ENCODE measurements around the gene PIGQ.
A peak's percentile ranks its signal among the peaks of the same experiment; 100 is the strongest.

PIGQ gene

DNA sequence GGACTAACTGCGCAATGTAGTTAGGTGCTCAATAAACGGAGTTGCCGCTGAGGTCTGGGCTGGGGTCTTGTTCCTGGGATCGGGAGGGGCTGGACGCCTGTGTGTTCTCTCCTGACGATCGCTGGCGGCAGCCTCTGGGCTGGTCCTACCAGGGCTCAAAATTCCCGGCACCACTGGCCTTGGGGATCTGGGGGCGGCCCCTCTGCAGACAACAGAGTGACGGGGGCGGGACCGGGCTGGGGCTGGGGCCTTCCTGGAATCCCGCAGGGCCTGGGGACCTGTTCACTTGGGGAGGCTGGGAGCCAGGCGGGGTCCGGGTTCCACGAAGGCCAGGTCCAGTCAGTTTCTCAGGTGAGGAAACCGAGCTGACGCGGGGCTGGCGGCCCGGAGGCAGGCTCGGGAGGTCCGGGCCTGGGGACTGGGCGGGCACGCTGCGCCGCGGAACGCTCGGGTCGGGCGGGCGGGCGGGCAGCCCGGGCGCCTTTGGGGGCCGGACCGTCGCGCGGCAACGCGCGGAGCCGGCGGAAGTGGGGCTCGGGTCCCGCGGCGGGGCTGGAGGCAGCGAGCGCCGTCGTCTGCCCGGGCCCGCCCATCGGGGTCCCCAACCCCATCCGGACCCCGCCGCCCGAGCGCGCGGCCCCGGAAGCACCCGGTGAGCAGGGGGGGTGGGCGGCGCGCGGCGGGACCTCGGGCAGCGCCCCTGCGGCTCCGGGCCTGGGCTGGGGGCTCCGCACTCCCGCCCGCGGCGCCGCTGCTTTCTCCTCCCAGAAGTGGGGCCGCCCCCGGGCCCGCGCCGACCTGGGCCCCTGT is at the start of gene PIGQ:
Gene PIGQ, plus strand, starts transcription at position 524 of the 810 bp plus-strand sequence. CDS start 4,107 bp downstream, outside the sequence.
- Histone ChIP-seq H3K9ac (ENCODE audit: low read length) (peak within 1 kb of the TSS; percentile 40), H3K4me3 (ENCODE audit: low read length) (peak within 1 kb of the TSS; percentile 67), H3K36me3 (ENCODE audit: control insufficient read depth, insufficient read depth, low read length) (no peaks in the 10 kb centered on the region), H3K27ac (ENCODE audit: low read depth, low read length) (peak within 1 kb of the TSS; percentile 80), H3K27me3 (ENCODE audit: control insufficient read depth, insufficient read depth, low read length) (no peaks in the 10 kb centered on the region), H3K4me1 (ENCODE audit: control insufficient read depth, insufficient read depth, low read length) (peaks cover 8% of the 10 kb centered on the region)

- Histone ChIP-seq H3K9ac (ENCODE audit: low read length) (no peak overlapping the region), H3K36me3 (ENCODE audit: control insufficient read depth, insufficient read depth, low read length) (peaks cover 11% of the 10 kb centered on the region), H3K4me1 (ENCODE audit: control insufficient read depth, insufficient read depth, low read length) (peaks cover 1% of the 10 kb centered on the region), H3K27me3 (ENCODE audit: control insufficient read depth, insufficient read depth, low read length) (no peaks in the 10 kb centered on the region), H3K4me3 (ENCODE audit: low read length) (no peak overlapping the region), H3K27ac (ENCODE audit: low read depth, low read length) (no peak overlapping the region)
Observed at GRCh38 chr16:520847-521246, 48.9 kb upstream of the PIGQ start.

DNA sequence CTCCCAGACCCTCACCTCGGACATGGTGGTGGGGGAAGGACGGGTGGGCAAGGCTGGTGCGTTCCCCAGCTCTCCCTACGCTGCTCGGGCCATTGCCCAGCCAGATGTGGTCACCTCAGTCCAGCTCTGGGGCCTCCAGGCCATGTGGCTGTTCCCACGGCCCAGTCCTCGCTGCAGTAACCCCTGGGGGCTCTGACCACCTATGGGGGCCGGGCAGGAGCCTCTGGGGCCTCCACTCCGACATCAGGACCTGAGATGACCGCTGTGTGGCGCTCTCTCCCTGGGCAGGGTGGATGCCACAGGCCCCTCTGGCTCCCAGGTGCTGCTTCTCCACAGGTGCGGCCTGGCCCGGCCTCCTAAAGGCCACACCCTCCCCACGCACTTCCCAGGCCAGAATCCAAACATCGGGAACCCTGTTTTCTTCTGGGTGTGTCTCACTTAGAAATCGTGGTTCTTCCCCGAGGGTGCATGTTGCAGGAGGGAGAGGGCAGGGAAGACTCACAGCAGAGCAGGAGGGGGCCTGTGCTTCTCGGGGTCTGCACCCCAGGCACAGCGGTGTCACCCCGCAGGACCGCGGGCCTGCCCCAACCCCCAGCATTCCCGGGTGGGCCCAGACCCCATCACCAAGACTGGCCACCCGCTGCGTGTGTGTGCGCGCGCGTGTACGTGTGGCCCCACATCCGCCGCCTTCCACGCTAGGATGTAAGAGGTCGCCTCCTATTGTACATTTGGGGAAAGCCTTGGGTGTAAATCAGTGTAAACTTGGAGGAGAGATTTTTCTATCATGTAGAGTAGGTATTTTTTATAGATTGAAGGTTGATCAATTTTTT is 48.2 kb upstream of the PIGQ start:
- no peak overlapping the region for H3K27ac ChIP-seq (ENCODE audit: low read depth, low read length)
- no peak overlapping the region for H3K4me3 ChIP-seq (ENCODE audit: low read length)
- H3K27me3 ChIP-seq (ENCODE audit: control insufficient read depth, insufficient read depth, low read length), result no peaks in the 10 kb centered on the region
- peaks cover 8% of the 10 kb centered on the region for H3K4me1 ChIP-seq (ENCODE audit: control insufficient read depth, insufficient read depth, low read length)
- no peak overlapping the region for H3K9ac ChIP-seq (ENCODE audit: low read length)
- peaks cover 11% of the 10 kb centered on the region for H3K36me3 ChIP-seq (ENCODE audit: control insufficient read depth, insufficient read depth, low read length)

DNA sequence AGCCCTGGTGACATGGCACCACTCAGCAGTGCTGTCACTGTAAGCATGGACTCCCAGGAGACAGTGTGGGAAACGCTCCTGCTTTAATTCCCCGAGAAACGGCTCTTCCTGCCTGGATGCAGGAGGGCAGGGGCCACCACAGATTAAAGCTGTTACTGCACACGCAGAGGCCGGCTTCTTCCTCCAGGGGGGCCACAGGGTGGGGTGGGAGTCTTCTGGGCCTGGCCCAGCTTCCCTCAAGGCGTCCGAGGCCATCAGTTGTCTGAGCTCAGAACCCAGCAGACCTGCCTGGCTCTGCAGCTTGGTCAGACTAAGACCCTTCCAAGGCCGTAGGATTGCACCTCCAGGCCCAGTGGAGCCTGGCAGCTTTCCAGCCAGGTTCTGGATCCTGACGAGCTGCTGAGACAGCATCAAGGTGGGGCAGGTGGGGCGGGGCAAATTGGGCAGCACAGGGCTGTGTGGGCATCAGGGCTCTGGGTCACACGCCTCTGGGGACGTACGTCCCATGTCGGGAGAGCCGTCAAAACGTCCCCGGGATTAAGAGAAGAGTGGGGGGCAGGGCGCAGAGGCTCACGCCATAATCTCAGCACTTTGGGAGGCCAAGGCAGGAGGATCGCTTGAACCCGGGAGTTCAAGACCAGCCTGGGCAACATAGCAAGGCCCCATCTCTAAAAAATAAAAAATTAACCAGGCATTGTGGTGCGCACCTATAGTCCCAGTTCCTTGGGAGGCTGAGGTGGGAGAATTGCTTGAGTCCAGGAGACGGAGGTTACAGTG is 47.3 kb upstream of the PIGQ start:
- Histone ChIP-seq H3K4me1 (ENCODE audit: control insufficient read depth, insufficient read depth, low read length) (peaks cover 8% of the 10 kb centered on the region), H3K4me3 (ENCODE audit: low read length) (no peak overlapping the region), H3K9ac (ENCODE audit: low read length) (no peak overlapping the region), H3K27ac (ENCODE audit: low read depth, low read length) (no peak overlapping the region), H3K27me3 (ENCODE audit: control insufficient read depth, insufficient read depth, low read length) (no peaks in the 10 kb centered on the region), H3K36me3 (ENCODE audit: control insufficient read depth, insufficient read depth, low read length) (peaks cover 11% of the 10 kb centered on the region)

- no peak overlapping the region for H3K9ac ChIP-seq (ENCODE audit: low read length)
Observed at GRCh38 chr16:523097-523741, 46.5 kb upstream of the PIGQ start.

DNA sequence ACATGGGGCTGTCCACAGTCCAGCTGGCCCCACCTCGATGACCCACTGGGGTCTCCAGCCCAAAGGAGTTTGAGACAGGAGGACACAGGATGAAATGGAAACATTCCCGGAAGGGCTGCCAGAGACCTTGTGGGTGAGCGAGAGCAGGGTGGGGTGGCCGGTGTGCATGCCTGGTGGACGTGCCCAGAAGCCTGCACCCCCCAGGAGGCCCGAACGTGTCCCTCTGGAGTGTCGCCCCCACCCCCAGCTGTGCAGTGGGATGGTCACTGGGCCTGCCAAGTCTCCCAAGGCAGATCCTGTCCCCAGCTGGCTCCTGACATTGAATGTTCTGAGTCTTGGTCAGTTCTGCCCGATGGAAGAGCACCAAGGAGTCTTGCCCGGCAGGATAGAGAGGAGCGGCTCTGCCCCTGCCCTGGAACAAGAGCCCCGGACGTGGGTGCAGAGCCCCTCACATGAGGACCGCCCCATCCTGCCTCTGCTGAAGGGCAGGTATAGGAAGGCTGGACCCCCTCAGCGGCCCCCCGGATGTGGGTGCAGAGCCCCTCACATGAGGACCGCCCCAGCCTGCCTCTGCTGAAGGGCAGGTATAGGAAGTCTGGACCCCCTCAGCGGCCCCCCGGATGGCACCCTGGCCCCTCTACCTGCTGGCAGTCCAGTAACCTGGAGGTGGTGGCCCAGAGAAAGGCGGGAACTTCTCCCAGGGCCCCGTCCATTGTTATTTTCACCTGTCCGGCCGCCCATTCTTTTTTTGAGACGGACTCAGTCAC is 45.3 kb upstream of the PIGQ start:
- H3K9ac ChIP-seq (ENCODE audit: low read length), result no peak overlapping the region

More at GRCh38 chr16:523097-523741, 46.5 kb upstream of the PIGQ start:
- Histone ChIP-seq H3K27ac (ENCODE audit: low read depth, low read length) (no peak overlapping the region), H3K27me3 (ENCODE audit: control insufficient read depth, insufficient read depth, low read length) (no peaks in the 10 kb centered on the region), H3K36me3 (ENCODE audit: control insufficient read depth, insufficient read depth, low read length) (peaks cover 11% of the 10 kb centered on the region), H3K4me1 (ENCODE audit: control insufficient read depth, insufficient read depth, low read length) (peaks cover 8% of the 10 kb centered on the region), H3K4me3 (ENCODE audit: low read length) (no peak overlapping the region)

DNA sequence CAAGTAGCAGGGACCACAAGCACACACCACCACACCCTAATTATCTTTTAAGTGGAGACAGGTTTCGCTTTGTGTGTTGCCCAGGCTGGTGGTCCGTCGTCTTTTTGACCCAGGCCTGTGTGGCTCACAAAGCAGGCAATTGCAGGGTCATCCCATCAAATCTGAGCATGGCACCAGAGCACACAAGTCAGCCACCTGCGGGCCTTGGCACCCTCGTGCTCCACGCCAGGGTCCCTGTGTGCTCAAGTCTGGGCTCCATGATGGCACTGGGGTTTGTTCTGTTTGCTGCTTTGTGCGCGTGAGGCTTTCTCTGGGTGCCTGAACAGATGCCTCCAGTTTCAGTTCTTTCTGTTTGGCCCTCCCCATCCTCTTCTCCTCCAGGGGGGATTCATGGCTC is 44.6 kb upstream of the PIGQ start:
- Histone ChIP-seq H3K9ac (ENCODE audit: low read length) (no peak overlapping the region), H3K27me3 (ENCODE audit: control insufficient read depth, insufficient read depth, low read length) (no peaks in the 10 kb centered on the region), H3K4me1 (ENCODE audit: control insufficient read depth, insufficient read depth, low read length) (peaks cover 17% of the 10 kb centered on the region), H3K27ac (ENCODE audit: low read depth, low read length) (no peak overlapping the region), H3K4me3 (ENCODE audit: low read length) (no peak overlapping the region), H3K36me3 (ENCODE audit: control insufficient read depth, insufficient read depth, low read length) (peaks cover 4% of the 10 kb centered on the region)

More for the DNA sequence above, 45.3 kb upstream of the PIGQ start:
- no peak overlapping the region for H3K27ac ChIP-seq (ENCODE audit: low read depth, low read length)
- H3K4me1 ChIP-seq (ENCODE audit: control insufficient read depth, insufficient read depth, low read length), result peaks cover 17% of the 10 kb centered on the region
- H3K27me3 ChIP-seq (ENCODE audit: control insufficient read depth, insufficient read depth, low read length), result no peaks in the 10 kb centered on the region
- no peak overlapping the region for H3K4me3 ChIP-seq (ENCODE audit: low read length)
- H3K36me3 ChIP-seq (ENCODE audit: control insufficient read depth, insufficient read depth, low read length), result peaks cover 8% of the 10 kb centered on the region

DNA sequence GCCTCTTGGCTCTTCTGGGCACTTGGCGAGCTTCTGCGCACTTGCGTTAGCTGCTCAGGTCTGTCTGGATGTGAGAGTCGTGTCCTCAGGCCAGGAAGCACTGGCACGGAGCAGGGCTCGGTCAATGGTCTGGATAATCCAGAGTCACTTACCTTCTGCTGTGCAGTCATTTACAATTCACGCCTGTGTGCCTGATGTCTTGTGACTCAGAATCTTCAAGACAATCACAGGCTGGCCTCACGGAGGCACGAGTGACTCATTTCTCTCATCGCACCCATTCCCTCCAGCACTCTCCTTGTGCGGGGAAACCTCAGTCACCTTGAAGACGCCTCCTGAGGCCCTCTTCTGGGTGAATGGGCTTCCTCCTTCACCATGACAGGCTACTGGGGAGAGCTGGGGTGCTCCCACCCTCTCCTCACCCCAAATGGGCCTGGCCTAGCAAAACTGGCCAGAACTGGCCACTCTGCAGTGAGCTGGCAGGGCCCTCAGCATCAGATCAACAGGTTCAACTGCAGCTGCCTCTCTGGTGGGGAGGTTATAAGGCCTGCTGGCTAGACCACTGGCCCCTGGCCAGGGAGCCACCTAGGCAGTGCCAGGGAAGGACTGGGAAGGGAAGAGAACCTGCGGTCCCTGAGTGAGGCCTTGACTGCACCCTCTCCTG is 44.1 kb upstream of the PIGQ start:
- no peak overlapping the region for H3K27ac ChIP-seq (ENCODE audit: low read depth, low read length)
- H3K4me1 ChIP-seq (ENCODE audit: control insufficient read depth, insufficient read depth, low read length), result peaks cover 17% of the 10 kb centered on the region
- no peak overlapping the region for H3K9ac ChIP-seq (ENCODE audit: low read length)
- H3K36me3 ChIP-seq (ENCODE audit: control insufficient read depth, insufficient read depth, low read length), result peaks cover 1% of the 10 kb centered on the region
- H3K27me3 ChIP-seq (ENCODE audit: control insufficient read depth, insufficient read depth, low read length), result no peaks in the 10 kb centered on the region
- H3K4me3 ChIP-seq (ENCODE audit: low read length), result peak overlapping the region; percentile 84

DNA sequence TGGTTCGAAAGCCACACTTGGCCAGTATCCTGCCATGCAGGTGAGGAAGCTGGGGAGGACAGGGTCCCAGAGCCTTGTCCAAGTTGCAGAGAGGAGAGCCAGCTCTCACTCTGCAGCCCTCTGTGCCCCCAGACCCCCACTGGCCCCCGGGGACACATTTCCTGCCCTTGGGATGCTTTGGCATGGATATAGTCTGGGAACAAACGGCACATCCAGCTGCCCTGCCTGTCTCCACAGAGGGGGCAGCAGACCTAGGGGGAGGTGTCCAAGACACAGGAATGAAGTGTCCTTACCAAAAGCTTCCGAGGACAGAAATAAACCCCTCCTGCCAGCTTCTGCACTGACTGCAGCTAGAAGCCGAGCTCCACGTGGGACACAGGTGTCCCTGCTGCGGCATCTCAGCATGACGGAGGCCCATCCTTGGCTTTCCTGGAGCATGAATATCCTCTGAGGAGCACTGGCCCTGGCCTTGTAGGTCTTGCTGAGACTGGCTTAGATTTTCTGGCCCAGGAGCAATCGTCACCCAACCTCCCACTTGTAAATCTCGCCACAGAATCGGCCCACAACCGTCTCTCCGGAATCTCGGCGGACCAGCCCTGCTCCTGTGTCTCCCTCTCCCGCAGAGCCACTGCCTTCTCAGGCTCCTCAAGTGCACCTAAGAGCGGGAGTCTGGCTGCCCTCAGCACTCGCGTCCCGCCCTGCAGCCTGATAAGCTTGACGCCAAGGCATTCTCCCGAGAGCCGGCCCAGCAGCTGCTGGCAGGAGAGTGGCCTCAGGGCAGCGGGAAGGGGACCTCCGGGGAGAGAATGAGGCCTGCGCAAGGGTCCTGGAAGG is 43.4 kb upstream of the PIGQ start:
- peak overlapping the region; percentile 98 for H3K27ac ChIP-seq (ENCODE audit: low read depth, low read length)
- no peaks in the 10 kb centered on the region for H3K36me3 ChIP-seq (ENCODE audit: control insufficient read depth, insufficient read depth, low read length)
- no peaks in the 10 kb centered on the region for H3K27me3 ChIP-seq (ENCODE audit: control insufficient read depth, insufficient read depth, low read length)
- peaks cover 17% of the 10 kb centered on the region for H3K4me1 ChIP-seq (ENCODE audit: control insufficient read depth, insufficient read depth, low read length)
- peak overlapping the region; percentile 94 for H3K9ac ChIP-seq (ENCODE audit: low read length)
- H3K4me3 ChIP-seq (ENCODE audit: low read length), result peak overlapping the region; percentile 84

GRCh38 chr16:527015-527903 is 42.5 kb upstream of the PIGQ start, which contains the start of gene CAPN15:
Gene CAPN15, plus strand, starts transcription at chr16:527712. Its CDS starts 19,127 bp downstream, at chr16:546839.
- Histone ChIP-seq H3K4me1 (ENCODE audit: control insufficient read depth, insufficient read depth, low read length) (peaks cover 17% of the 10 kb centered on the region), H3K27me3 (ENCODE audit: control insufficient read depth, insufficient read depth, low read length) (no peaks in the 10 kb centered on the region), H3K4me3 (ENCODE audit: low read length) (peak within 1 kb of the TSS; percentile 89), H3K9ac (ENCODE audit: low read length) (peak within 1 kb of the TSS; percentile 94), H3K27ac (ENCODE audit: low read depth, low read length) (peak within 1 kb of the TSS; percentile 98), H3K36me3 (ENCODE audit: control insufficient read depth, insufficient read depth, low read length) (no peaks in the 10 kb centered on the region)

All from rectal smooth muscle tissue (tissue), 1 donor.